Left lung (tissue), 10 donors: Measurements from ENCODE around the gene KRT4. TPM values are rescaled to one million over a fixed set of nuclear protein-coding genes. Genes with fewer than 3 reads are reported as not detected.

Experiments used
- ATAC-seq: fragments of 200-7000 bp; cut with Tn5 transposase; one replicate; pipeline ENCODE4 v1.9.1; 2020; ENCODE audit warnings: moderate library complexity
- DNase-seq, 4 donors: peaks; one replicate each; pipeline ENCODE4 v3.0.0-alpha.2; 2013 to 2020
- H3K27ac ChIP-seq, 2 donors: fragments of 200-600 bp; sonication (generic) in 1 of 2; one replicate each; pipeline versions ENCODE4 v1.5.0 to v1.8.0; 2020 to 2021
- H3K27me3 ChIP-seq, 2 donors: fragments of 200-600 bp; sonication (generic) in 1 of 2; one replicate each; pipeline versions ENCODE4 v1.5.0 to v1.8.0; 2020 to 2021
- H3K36me3 ChIP-seq, 2 donors: fragments of 200-600 bp; sonication (generic) in 1 of 2; one replicate each; pipeline versions ENCODE4 v1.5.0 to v1.8.0; 2020 to 2021
- H3K4me1 ChIP-seq, 2 donors: fragments of 200-600 bp; one replicate each; pipeline ENCODE4 v1.8.0; 2021
- H3K4me3 ChIP-seq, 2 donors: fragments of 200-600 bp; sonication (generic) in 1 of 2; one replicate each; pipeline versions ENCODE4 v1.5.0 to v1.8.0; 2020 to 2021; ENCODE audit warnings: mild to moderate bottlenecking in 1 of 2
- H3K9me3 ChIP-seq, 2 donors: fragments of 200-600 bp; sonication (generic) in 1 of 2; one replicate each; pipeline versions ENCODE4 v1.5.0 to v1.8.0; 2020 to 2021
- intact Hi-C, 2 donors: fragments of 100-400 bp; cut with DNase I; formaldehyde crosslinking; loops; one replicate each; pipeline versions ENCODE4 v1.11.2 to v1.14.2; 2022
- polyA plus RNA-seq, 6 donors: library from polyadenylated mRNA; unstranded; fragments of 120-200 nt; gene quantifications; one replicate each; pipeline ENCODE4 v1.2.1, GENCODE V29; 2013; ENCODE audit not compliant: insufficient read length in 6 of 6
- total RNA-seq, 2 donors: library from RNA; stranded (reverse); fragmentation: NEBNext Ultra II Directional; extraction: Animal tissue kit (Norgen Biotek cat#: 25700); gene quantifications; one replicate each; pipeline ENCODE4 v1.2.1, GENCODE V29; 2021
- TF ChIP-seq, protein P1 (sequence below), 2 donors: fragments of 200-600 bp; sonication (generic) in 1 of 2; IDR thresholded peaks; one replicate each; pipeline versions ENCODE4 v1.5.0 to v1.8.0; 2021; ENCODE audit warnings: antibody characterized with exemption in 2 of 2
- donor health status: DM: no; HTN: yes; CAD: no.
- donor health status: DM: no; HTN: no; CAD: no.

KRT4 gene
- total and polyA plus RNA-seq, 8 donors: 0.47 to 9.4 (median 2.6) TPM

DNA sequence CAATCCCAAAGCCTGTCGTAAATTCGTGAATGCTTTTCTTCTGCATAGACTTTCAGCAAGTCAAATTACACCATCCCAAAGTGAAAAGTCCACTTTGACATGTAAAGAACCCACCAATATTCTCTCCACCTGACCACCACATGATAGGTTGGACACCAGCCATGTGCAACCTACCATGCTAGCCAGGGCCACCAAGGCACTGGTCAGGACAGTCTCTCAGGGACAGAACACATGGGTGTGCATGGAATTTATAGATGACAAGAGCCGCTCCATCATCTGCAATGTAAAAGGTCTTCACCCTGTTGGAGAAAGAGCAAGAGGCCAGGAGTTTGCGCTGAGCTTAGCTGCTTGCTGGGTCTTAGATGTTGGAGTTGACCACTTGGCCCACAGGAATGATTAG, 31.4 kb downstream of the KRT4 start:
- ATAC-seq (no peak), DNase-seq (no peak)
- Histone ChIP-seq H3K27me3 (peaks cover 0 to 82% of the 10 kb centered on the region in 2 donors), H3K4me1 (peaks cover 0 to 3% of the 10 kb centered on the region in 2 donors), H3K27ac (no peak overlapping the region), H3K9me3 (no peaks in the 10 kb centered on the region), H3K4me3 (no peak overlapping the region), H3K36me3 (no peaks in the 10 kb centered on the region)
- TF ChIP-seq, protein P1, sequence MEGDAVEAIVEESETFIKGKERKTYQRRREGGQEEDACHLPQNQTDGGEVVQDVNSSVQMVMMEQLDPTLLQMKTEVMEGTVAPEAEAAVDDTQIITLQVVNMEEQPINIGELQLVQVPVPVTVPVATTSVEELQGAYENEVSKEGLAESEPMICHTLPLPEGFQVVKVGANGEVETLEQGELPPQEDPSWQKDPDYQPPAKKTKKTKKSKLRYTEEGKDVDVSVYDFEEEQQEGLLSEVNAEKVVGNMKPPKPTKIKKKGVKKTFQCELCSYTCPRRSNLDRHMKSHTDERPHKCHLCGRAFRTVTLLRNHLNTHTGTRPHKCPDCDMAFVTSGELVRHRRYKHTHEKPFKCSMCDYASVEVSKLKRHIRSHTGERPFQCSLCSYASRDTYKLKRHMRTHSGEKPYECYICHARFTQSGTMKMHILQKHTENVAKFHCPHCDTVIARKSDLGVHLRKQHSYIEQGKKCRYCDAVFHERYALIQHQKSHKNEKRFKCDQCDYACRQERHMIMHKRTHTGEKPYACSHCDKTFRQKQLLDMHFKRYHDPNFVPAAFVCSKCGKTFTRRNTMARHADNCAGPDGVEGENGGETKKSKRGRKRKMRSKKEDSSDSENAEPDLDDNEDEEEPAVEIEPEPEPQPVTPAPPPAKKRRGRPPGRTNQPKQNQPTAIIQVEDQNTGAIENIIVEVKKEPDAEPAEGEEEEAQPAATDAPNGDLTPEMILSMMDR (IDR thresholded peaks at IDR 0.05): no peak
- intact Hi-C loops: no loop called here

DNA sequence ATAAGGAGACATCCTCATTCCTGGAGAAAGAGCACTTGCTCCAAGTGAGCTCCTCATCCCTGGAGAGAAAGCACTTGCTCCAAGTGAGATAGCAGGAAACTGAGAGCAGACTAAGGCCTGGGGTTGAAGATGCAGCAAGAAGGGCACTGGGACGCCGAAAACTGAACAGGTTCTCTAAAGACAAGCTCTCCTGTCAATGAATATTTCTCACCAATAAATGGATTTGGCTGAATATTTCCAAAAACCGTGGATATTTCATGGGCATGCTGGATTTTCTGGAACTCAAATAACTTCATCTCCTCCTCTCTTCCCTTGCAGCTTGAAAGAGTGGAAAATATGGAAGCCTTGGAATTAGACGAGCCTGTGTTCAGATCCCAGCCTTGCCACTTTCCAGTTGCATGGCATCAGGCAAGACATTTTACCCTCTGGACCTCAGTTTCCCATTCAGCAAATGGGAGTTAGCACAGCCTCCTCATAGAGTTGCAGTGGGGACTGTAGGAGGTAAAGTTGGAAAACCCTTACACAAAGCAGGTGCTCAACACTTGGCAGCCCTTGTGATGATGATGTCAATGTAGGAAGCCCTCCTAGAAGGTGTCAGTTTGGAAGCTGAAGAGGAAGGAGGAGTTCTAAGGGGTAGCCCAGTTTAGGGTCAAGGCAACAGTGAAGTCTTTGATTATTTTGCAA, 32.4 kb downstream of the KRT4 start:
- DNase-seq: no peak
- Histone ChIP-seq H3K4me1 (no peaks in the 10 kb centered on the region), H3K27ac (no peak overlapping the region), H3K9me3 (no peaks in the 10 kb centered on the region), H3K27me3 (peaks cover 0 to 89% of the 10 kb centered on the region in 2 donors), H3K36me3 (no peaks in the 10 kb centered on the region), H3K4me3 (no peak overlapping the region)
- TF ChIP-seq, protein P1 (IDR thresholded peaks at IDR 0.05): no peak
- no peak for ATAC-seq
- intact Hi-C loops: no loop called here

DNA sequence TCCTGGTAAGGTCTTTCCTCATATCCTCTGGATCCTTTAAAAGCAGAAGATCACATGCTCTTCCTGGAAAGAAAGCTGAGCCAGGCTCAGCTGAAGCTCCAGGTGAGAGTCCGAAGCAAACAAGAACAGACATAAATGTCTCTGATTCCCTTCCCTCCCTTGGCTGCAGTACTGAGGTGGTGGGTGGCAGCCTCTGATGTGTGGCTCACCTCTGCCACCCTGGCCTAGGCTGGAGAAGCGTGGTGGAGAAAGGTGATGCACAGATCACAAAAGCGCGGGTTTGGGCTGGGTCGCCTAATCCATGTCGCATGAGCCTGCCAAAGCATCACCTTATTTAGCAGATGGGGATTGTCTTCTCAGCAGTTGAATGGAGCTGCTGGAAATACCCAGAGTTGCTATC, 34.0 kb downstream of the KRT4 start:
- no peak overlapping the region for H3K4me3 ChIP-seq
- H3K4me1 ChIP-seq: no peaks in the 10 kb centered on the region
- H3K9me3 ChIP-seq: no peaks in the 10 kb centered on the region
- TF ChIP-seq, protein P1 (IDR thresholded peaks at IDR 0.05): no peak
- ATAC-seq: no peak
- intact Hi-C loops: no loop called here
- DNase-seq: no peak
- peaks cover 0 to 81% of the 10 kb centered on the region in 2 donors for H3K27me3 ChIP-seq
- no peaks in the 10 kb centered on the region for H3K36me3 ChIP-seq
- H3K27ac ChIP-seq: no peak overlapping the region

DNA sequence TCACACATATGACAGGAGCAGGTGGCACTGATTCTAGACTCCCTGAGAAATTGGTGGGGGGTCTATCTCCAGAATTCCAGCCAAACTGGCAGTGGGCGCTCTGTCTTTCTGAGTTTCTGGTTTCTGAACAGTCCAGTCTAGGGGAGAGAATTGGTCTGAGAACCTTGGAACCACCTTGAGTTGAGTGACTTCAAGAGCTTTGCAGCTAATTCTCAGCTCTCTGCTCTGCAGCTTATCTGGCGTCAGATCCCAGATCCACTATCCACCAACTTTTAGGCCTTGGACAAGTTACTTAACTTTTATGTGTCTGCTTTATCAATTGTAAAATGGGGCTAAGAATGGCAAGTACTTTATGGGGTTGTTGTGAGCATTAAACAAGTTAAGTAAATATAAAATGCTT, 35.1 kb downstream of the KRT4 start:
- TF ChIP-seq, protein P1 (IDR thresholded peaks at IDR 0.05): no peak
- Histone ChIP-seq H3K36me3 (no peaks in the 10 kb centered on the region), H3K9me3 (no peaks in the 10 kb centered on the region), H3K27me3 (peaks cover 0 to 76% of the 10 kb centered on the region in 2 donors), H3K4me3 (no peak overlapping the region), H3K27ac (no peak overlapping the region), H3K4me1 (no peaks in the 10 kb centered on the region)
- intact Hi-C loops: no loop called here
- no peak for ATAC-seq
- no peak for DNase-seq

DNA sequence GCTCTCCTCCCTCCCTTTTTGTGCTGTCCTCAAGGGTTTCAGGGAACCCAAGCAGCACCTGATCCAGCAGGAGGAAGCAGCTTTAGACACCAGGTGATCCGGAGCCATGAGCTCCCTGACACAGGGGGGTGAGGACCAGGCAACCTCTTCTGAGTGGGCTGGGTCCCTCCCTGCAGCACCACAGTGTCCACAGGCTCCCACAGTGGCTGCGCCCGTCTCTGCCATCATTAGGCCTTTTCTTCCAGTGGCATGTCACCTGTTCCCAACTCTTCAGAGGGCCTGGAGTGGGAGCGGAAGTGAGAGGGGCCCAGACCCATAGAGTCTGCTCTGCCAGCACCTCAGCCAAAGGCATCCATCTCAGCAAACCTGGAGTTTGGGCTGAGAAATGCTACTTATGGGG, 36.4 kb downstream of the KRT4 start:
- DNase-seq: no peak
- Histone ChIP-seq H3K4me1 (no peaks in the 10 kb centered on the region), H3K27ac (no peak overlapping the region), H3K36me3 (no peaks in the 10 kb centered on the region), H3K4me3 (no peak overlapping the region), H3K9me3 (no peaks in the 10 kb centered on the region), H3K27me3 (peaks cover 0 to 73% of the 10 kb centered on the region in 2 donors)
- TF ChIP-seq, protein P1 (IDR thresholded peaks at IDR 0.05): no peak
- intact Hi-C loops: no loop called here
- ATAC-seq: no peak
